Measurements from ENCODE around the gene FOXA1. TPM values are rescaled to one million over a fixed set of nuclear protein-coding genes. Genes with fewer than 3 reads are reported as not detected.

FOXA1 gene
- total RNA-seq, 2 experiments from 2014 or later, result not detected

DNA sequence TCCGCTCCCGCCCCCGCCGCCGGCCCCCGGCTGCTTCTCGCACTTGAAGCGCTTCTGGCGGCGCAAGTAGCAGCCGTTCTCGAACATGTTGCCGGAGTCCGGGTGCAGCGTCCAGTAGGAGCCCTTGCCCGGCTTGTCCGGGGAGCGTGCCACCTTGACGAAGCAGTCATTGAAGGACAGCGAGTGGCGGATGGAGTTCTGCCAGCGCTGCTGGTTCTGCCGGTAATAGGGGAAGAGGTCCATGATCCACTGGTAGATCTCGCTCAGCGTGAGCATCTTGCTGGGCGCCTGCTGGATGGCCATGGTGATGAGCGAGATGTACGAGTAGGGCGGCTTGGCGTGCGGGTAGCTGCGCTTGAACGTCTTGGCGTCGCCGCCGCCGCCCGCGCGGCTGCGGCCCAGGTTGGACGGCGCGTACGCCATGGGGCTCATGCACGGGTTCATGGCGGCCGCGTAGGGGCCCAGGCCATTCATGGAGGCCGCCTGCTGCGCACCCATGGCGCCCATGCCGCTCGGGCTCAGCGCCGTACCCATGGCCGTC lies 3.0 kb downstream of the FOXA1 start:
- H3K36me3 Mint-ChIP-seq (ENCODE audit: low read depth), result peaks cover 15% of the 10 kb centered on the region
- no peak overlapping the region for H3K4me3 Mint-ChIP-seq
- no peak overlapping the region for H3K27ac Mint-ChIP-seq
- intact Hi-C loops (cut with micrococcal nuclease), result loop anchor here (10.0 kb wide), 2 partner anchors 1433 to 1657 kb away; no protein-coding TSS in a partner anchor
- peaks cover 21% of the 10 kb centered on the region for H3K4me1 Mint-ChIP-seq (ENCODE audit: low read depth)
- CTCF ChIA-PET, result no interaction called here
- peaks cover 4% of the 10 kb centered on the region for H3K9me3 Mint-ChIP-seq
- no peak for DNase-seq
- H3K27me3 Mint-ChIP-seq (ENCODE audit: low read depth), result peaks cover 73% of the 10 kb centered on the region

DNA sequence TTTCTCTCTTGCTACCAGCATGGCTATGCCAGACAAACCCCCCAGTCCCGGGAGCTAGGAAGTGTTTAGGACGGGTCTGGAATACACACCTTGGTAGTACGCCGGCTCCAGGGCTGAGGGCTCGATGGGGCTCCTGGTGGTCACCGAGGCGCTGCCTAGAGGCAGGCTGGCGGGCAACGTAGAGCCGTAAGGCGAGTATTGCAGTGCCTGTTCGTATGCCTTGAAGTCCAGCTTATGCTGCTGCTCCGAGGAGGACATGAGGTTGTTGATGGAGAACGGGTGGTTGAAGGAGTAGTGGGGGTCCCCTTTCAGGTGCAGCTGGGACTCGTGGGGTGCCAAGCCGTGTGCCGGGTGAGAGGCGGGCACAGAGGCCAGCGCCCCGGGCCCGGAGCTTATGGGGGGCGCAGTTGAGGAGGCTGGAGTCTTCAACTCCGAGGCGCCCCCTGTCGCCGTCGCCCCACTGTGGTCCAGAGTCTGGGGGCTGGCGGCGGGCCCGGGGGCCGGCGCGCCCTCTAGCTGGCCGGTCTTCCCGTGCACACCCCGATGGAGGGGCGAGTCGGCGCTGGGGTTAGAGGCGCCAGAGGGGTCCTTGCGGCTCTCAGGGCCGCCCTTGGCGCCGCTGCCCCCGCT lies 3.6 kb downstream of the FOXA1 start:
- peaks cover 18% of the 10 kb centered on the region for H3K4me1 Mint-ChIP-seq (ENCODE audit: low read depth)
- peaks cover 71% of the 10 kb centered on the region for H3K27me3 Mint-ChIP-seq (ENCODE audit: low read depth)
- peaks cover 3% of the 10 kb centered on the region for H3K9me3 Mint-ChIP-seq
- peaks cover 15% of the 10 kb centered on the region for H3K36me3 Mint-ChIP-seq (ENCODE audit: low read depth)
- intact Hi-C loops (cut with micrococcal nuclease), result loop anchor here (10.0 kb wide), 2 partner anchors 1433 to 1657 kb away; no protein-coding TSS in a partner anchor
- no peak overlapping the region for H3K27ac Mint-ChIP-seq
- CTCF ChIA-PET, result no interaction called here
- no peak for DNase-seq
- no peak overlapping the region for H3K4me3 Mint-ChIP-seq

DNA sequence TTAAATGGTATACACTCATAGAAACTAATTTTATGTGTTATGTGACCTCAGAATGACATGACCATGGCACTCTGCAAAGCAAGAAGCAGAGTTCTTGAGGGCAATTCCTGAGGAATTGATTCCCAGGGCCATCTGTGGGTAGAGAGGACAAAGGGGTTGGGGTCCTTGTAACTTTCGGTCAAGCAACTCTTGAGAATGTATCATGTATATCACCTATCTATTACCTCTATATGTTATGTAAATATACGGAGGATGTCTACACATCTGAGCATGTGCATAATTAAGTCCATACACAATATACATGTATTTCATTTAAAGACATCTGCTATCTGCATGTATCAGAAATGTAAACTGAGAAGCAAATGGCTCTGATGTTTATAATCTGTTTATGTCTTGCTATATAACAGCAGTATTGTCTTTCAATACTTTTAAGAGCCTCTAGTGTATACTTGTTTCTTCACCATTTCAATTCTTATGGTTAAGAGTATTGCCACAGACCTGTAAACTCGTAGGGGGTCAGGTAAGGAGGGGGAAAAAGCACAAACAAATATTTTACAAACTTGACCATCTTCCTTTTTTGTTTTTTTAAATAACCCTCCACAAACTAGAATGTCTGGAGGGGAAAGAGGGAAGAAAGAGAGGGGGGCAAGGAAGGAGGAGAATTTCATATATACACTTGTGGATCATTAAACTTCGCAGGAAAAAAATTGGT lies 4.5 kb downstream of the FOXA1 start:
- Mint-ChIP-seq H3K27ac (no peak overlapping the region), H3K4me1 (ENCODE audit: low read depth) (peaks cover 10% of the 10 kb centered on the region), H3K4me3 (no peak overlapping the region), H3K9me3 (peaks cover 2% of the 10 kb centered on the region), H3K27me3 (ENCODE audit: low read depth) (peaks cover 74% of the 10 kb centered on the region), H3K36me3 (ENCODE audit: low read depth) (peaks cover 15% of the 10 kb centered on the region)
- intact Hi-C loops (cut with micrococcal nuclease), result loop anchor here (10.0 kb wide), 2 partner anchors 1434 to 1656 kb away; no protein-coding TSS in a partner anchor
- DNase-seq, result no peak
- CTCF ChIA-PET, result no interaction called here

DNA sequence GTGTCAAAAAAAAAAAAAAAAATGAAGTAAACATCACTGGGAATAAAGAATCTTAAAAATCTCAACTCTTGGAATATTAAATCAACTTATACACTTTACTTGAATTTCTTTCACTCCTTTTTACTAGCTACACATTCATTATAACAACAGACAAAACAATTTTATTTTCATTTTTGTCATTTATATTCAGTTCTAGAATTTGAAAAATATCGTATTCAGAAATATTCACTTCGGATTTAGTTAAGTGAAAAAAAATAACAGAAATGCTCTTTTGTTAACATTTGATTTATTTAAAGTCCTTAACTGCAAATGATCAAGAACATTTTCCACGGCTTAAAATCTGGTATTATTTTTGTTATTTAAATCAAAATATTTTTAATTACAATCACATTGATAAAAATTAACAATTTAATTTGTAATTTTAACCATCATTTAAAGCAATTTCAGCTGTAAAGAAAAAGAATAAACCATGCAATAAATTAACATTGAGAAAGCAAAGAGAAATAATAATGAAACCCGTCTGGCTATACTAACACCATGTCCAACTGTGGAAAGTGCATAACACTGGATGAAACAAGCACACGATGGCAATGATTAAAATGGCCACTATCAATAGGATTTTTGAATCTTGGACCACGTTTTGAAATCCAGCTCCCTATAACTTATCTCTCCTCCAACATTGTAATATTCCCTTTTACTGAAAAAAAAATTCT lies 5.2 kb downstream of the FOXA1 start:
- Mint-ChIP-seq H3K4me3 (no peak overlapping the region), H3K27me3 (ENCODE audit: low read depth) (peaks cover 80% of the 10 kb centered on the region), H3K4me1 (ENCODE audit: low read depth) (peaks cover 9% of the 10 kb centered on the region), H3K27ac (no peak overlapping the region), H3K9me3 (peaks cover 2% of the 10 kb centered on the region), H3K36me3 (ENCODE audit: low read depth) (peaks cover 17% of the 10 kb centered on the region)
- CTCF ChIA-PET, result no interaction called here
- intact Hi-C loops (cut with micrococcal nuclease), result loop anchor here (5.0 to 10.0 kb wide), 3 partner anchors 617 to 1655 kb away; partner anchors contain the start of gene SSTR1
- no peak for DNase-seq

DNA sequence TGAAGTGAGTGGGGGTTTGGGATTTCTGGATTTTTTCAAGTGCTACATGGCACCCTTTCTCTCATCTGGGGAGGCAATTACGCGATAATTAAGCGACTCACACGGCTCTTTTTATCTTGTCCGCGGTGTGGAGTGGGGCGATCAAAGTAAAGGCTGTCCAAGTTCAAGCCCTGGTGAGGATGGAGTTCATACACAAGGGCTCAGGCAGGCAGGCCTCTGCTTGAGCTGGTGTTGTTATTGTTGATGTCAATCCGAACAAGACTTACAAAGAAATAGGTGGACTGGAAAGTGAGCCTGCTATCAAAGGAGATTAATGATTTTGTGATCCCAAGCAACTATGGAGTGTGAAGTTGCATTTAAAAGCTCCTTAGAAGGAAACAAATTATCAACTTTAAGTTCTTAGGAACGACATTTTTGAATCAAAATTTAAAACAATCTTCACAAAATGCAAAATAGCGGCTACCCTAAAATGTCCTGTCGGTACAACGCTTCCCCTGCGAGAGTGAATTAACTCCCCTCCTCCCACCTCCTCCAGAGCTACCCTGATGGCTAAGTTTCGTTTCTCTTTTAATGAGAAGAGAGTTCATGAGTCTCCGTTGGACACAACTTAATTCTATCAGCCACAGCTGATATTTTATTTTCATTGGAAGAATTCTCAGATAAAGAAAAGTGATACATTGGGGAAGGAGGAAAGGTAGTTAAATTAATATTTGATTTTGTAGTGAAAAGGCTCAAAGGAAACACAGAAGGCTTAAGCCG lies 5.9 kb downstream of the FOXA1 start:
- Mint-ChIP-seq H3K4me1 (ENCODE audit: low read depth) (peaks cover 7% of the 10 kb centered on the region), H3K27me3 (ENCODE audit: low read depth) (peaks cover 79% of the 10 kb centered on the region), H3K9me3 (peaks cover 2% of the 10 kb centered on the region), H3K4me3 (no peak overlapping the region), H3K27ac (no peak overlapping the region), H3K36me3 (ENCODE audit: low read depth) (peaks cover 15% of the 10 kb centered on the region)
- intact Hi-C loops (cut with micrococcal nuclease), result loop anchor here (5.0 kb wide), 1 partner anchor 618 kb away; the partner anchor contains the start of gene SSTR1
- no peak for DNase-seq
- CTCF ChIA-PET, result no interaction called here

DNA sequence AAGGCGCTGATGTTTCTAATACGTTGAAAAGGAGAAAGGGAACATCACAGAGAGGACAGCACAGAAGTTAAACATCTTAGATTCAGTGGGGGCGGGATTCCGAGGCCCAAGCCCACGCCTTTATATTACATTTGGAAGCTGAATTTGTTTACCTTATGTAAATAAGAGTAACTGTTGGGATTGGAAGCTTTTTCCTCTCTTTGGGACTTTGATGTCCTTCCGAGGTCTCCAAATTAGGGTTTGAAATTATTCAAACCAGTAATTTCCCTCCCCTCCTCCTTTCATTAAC lies 6.4 kb downstream of the FOXA1 start:
- H3K27me3 Mint-ChIP-seq (ENCODE audit: low read depth), result peaks cover 73% of the 10 kb centered on the region
- CTCF ChIA-PET, result no interaction called here
- intact Hi-C loops (cut with micrococcal nuclease), result loop anchor here (5.0 kb wide), 1 partner anchor 619 kb away; the partner anchor contains the start of gene SSTR1
- peaks cover 4% of the 10 kb centered on the region for H3K4me1 Mint-ChIP-seq (ENCODE audit: low read depth)
- H3K9me3 Mint-ChIP-seq, result peaks cover 2% of the 10 kb centered on the region
- H3K27ac Mint-ChIP-seq, result no peak overlapping the region
- H3K4me3 Mint-ChIP-seq, result no peak overlapping the region
- DNase-seq, result no peak
- peaks cover 13% of the 10 kb centered on the region for H3K36me3 Mint-ChIP-seq (ENCODE audit: low read depth)

DNA sequence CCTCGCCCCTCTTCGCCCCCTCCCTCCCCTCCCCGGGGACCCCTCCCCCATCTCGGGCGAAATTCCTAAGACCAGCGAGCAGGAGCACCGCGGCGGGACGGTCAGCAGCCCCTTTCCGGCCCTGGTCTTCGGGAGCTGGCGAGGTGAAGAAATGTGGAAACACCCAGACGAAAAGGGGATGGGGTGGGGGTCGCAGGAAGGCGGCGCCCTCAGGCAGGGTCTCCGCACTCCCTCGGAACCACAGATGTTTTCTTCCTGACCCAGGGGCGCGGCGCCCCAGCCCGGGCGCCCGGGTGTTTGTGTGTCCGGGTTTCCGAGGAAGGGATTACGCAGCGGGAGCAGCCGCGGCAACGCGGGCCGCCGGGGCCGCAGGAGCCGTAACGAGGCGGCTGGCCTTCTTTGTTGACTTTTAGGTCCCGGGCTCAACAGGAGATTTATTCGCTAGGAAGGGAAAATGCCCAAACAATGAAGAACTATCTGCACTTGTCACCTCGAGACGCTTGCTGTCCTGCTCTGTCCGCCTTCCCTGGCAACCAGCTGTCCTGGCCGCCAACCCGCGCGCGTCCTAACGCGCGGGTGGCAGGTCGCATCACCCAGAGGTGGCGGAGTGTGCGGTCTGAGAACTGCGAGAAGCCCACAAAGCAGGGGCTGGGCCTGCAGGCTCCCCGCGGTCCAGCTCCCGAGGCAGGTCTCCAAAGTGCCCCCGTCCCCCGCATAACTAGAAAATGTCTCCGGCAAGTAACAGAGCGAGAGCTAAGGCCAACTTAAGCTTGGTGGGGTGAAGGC lies 7.0 kb downstream of the FOXA1 start:
- Mint-ChIP-seq H3K27ac (no peak overlapping the region), H3K4me1 (ENCODE audit: low read depth) (peaks cover 4% of the 10 kb centered on the region), H3K9me3 (peaks cover 2% of the 10 kb centered on the region), H3K4me3 (no peak overlapping the region), H3K27me3 (ENCODE audit: low read depth) (peaks cover 70% of the 10 kb centered on the region), H3K36me3 (ENCODE audit: low read depth) (peaks cover 13% of the 10 kb centered on the region)
- DNase-seq, result no peak
- CTCF ChIA-PET, result no interaction called here
- intact Hi-C loops (cut with micrococcal nuclease), result loop anchor here (5.0 kb wide), 1 partner anchor 619 kb away; the partner anchor contains the start of gene SSTR1

DNA sequence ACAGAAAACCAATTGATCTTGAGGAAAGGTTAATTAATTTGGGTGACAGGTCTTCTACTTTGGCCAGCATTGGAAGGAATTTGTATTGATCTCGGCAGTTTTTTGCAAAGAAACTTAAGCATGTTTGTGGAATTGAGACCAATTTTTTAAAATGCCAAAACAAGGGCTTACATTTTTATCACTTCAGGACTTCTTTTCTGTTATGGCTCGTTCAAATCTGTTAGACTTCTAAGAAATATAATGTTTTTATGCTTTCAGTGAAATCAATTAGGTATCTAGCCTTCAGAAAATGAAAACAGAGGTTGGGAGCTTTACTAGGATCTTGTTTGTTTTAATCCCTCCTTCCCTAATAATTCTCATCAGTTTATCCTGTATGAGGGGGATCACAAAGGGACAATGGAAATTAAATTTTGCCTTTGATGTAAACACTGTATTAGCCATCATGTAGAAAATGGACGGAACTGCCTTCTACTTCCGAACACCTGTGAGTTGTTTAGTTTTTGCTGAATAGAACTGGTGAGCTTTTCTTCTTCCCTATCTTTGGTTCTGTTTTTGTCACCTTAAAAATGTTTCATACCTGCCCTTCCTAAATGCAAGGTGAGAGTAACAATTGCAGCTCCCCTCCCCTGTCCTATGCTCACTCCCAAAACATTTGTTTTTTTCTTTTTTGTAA lies 7.8 kb downstream of the FOXA1 start:
- no peak for DNase-seq
- Mint-ChIP-seq H3K4me3 (no peak overlapping the region), H3K27me3 (ENCODE audit: low read depth) (peaks cover 69% of the 10 kb centered on the region), H3K9me3 (no peaks in the 10 kb centered on the region), H3K36me3 (ENCODE audit: low read depth) (peaks cover 8% of the 10 kb centered on the region), H3K4me1 (ENCODE audit: low read depth) (no peaks in the 10 kb centered on the region), H3K27ac (no peak overlapping the region)
- CTCF ChIA-PET, result interaction anchor here (1.1 kb wide), 1 partner anchor 15 kb away, joined by 4 read pairs; no protein-coding TSS in a partner anchor
- intact Hi-C loops (cut with micrococcal nuclease), result loop anchor here (5.0 kb wide), 1 partner anchor 620 kb away; the partner anchor contains the start of gene SSTR1

DNA sequence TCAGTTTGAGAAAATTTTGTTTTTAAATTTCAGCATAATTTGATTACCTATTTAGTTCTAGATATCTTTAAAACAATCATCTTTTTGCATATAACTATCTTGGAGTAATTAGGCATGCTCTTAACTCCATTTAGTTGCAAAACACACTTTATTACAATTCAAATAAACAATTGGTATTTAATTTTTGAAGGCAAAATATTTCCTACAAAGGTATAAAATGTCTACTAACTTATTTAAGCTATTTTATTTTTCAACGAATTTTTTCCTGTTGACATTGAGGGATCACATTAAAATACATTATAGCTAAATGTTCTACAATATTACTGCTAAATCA lies 8.3 kb downstream of the FOXA1 start:
- no peak for DNase-seq
- Mint-ChIP-seq H3K4me1 (ENCODE audit: low read depth) (no peaks in the 10 kb centered on the region), H3K4me3 (no peak overlapping the region), H3K27ac (no peak overlapping the region), H3K9me3 (no peaks in the 10 kb centered on the region), H3K27me3 (ENCODE audit: low read depth) (peaks cover 66% of the 10 kb centered on the region), H3K36me3 (ENCODE audit: low read depth) (peaks cover 8% of the 10 kb centered on the region)
- CTCF ChIA-PET, result interaction anchor here (1.1 kb wide), 1 partner anchor 15 kb away, joined by 4 read pairs; no protein-coding TSS in a partner anchor
- intact Hi-C loops (cut with micrococcal nuclease), result loop anchor here (5.0 kb wide), 1 partner anchor 621 kb away; the partner anchor contains the start of gene SSTR1

DNA sequence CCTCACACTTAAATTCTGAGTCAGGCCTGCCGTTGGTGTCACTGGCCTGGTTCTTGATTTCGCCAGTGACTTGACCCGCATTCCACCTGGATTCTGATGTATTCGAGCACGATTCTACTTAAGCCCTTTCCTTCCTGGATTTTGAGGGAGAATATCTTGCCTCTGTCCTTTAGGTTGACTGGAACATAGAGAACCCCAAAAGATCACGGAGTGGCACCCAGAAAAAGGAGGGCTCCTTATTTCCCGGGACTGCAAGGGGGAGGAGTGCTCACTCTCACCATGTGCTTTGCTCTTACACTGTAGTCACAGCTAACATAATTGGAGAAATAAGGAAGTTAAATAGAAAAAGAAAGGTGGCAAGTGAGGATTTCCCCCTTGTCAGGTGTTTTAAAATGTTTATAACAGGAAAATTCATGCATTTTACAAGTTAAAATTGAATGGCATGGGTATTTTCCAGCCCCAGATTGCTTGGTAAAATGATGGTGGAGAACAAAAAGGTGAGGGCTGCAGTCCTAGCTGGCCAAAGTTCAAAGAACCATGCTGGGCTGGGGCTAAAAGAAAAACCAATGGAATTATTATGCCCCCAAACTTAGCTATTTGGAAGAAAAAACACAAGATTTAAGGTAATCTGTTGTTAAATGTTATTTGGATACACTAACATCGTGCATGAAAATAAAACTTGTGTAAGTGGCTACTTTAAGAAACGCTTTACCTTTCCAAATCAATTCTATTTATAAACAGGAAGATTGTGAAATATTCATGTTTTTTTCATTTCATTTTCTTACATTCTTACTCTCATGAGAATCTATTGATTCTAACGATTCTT lies 8.9 kb downstream of the FOXA1 start:
- no peak for DNase-seq
- H3K36me3 Mint-ChIP-seq (ENCODE audit: low read depth), result peaks cover 6% of the 10 kb centered on the region
- no peaks in the 10 kb centered on the region for H3K4me1 Mint-ChIP-seq (ENCODE audit: low read depth)
- CTCF ChIA-PET, result interaction anchor here (1.1 kb wide), 1 partner anchor 16 kb away, joined by 4 read pairs; no protein-coding TSS in a partner anchor
- intact Hi-C loops (cut with micrococcal nuclease), result loop anchor here (5.0 kb wide), 1 partner anchor 621 kb away; the partner anchor contains the start of gene SSTR1
- no peak overlapping the region for H3K27ac Mint-ChIP-seq
- H3K27me3 Mint-ChIP-seq (ENCODE audit: low read depth), result peaks cover 66% of the 10 kb centered on the region
- H3K4me3 Mint-ChIP-seq, result no peak overlapping the region
- no peaks in the 10 kb centered on the region for H3K9me3 Mint-ChIP-seq

Data from activated naive CD4-positive, alpha-beta T cell treated with anti-CD3 and anti-CD28 coated beads for 36 hours (primary cell).